Measurements from ENCODE around the gene PCDHA1.

PCDHA1 gene

GRCh38 chr5:140926443-140927227 is 140.7 kb downstream of the PCDHA1 start:
- DNase-seq, result peak in 1 of 2 donors; percentile 6

GRCh38 chr5:140927228-140927573 is 141.3 kb downstream of the PCDHA1 start:
- DNase-seq, result no peak

- no peak for DNase-seq
Observed at GRCh38 chr5:140934964-140935606, 149.1 kb downstream of the PCDHA1 start.

- DNase-seq, result no peak
Observed at GRCh38 chr5:140946578-140946977, 160.6 kb downstream of the PCDHA1 start.

- no peak for DNase-seq
Observed at GRCh38 chr5:140951636-140952035, 165.7 kb downstream of the PCDHA1 start.

- DNase-seq, result no peak
Observed at GRCh38 chr5:140953234-140953633, 167.3 kb downstream of the PCDHA1 start.

GRCh38 chr5:140962190-140962589 is 176.2 kb downstream of the PCDHA1 start:
- no peak for DNase-seq

GRCh38 chr5:140964356-140964755 is 178.4 kb downstream of the PCDHA1 start:
- no peak for DNase-seq

DNA sequence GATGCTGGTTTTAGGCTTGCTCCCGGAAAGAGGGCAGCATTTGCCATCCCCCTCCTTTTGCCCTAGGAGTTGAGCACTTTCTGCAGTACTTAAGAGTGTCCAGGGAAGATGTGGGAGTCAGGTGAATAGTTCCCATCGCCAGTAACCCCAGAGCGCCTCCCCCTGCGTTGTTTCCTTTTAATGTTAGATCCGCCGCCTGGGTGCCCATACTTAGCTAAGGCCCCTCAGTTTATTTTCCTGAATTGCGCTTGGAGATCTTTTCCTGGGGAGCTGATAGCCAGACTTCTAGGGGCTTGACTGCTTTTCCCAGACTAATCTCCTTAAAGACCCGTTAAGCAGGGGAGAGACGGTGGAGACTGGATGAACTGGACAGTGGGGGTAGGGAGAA is 180.0 kb downstream of the PCDHA1 start:
- no peak for DNase-seq

DNA sequence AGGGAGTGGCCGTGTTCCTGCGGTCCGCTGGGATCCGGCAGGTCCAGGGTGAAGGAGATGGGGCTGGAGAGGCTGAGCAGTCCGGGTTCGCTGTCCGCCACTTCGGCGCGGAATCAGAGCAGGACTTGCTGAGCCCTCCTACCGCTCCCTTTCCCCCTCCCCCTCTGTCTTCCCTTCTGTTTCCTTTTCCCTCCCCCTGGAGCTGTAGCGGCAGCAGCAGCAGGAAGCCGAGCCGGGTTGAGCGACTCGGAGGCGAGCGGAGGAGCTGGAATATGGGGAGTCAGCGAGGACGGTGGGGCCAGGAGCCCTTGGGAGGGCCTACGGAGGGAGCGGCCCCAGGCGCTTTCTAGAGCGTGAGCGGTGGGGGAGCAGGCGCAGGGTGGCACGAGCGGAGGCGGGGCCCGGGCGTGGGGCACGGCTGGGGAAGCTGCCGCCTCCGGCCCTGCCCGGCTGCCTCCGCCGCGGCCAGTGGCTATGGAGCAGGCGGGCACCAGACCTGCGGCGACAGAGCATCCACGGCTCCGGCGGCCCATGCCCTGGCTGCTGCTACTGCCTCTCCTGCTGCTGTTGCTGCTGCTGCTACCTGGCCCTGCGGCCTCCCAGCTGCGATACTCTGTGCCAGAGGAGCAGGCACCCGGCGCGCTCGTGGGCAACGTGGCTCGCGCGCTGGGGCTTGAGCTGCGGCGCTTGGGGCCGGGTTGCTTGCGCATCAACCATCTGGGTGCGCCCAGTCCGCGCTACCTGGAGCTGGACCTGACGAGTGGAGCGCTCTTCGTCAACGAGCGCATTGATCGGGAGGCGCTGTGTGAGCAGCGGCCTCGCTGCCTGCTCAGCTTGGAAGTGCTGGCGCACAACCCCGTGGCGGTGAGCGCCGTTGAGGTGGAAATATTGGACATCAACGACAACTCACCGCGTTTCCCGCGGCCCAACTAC is 180.6 kb downstream of the PCDHA1 start, which contains the start of gene PCDHAC2:
Gene PCDHAC2, plus strand, starts transcription at position 184 of the 933 bp plus-strand sequence. Its CDS starts 291 bp downstream, at position 475.
- no peak for DNase-seq

DNA sequence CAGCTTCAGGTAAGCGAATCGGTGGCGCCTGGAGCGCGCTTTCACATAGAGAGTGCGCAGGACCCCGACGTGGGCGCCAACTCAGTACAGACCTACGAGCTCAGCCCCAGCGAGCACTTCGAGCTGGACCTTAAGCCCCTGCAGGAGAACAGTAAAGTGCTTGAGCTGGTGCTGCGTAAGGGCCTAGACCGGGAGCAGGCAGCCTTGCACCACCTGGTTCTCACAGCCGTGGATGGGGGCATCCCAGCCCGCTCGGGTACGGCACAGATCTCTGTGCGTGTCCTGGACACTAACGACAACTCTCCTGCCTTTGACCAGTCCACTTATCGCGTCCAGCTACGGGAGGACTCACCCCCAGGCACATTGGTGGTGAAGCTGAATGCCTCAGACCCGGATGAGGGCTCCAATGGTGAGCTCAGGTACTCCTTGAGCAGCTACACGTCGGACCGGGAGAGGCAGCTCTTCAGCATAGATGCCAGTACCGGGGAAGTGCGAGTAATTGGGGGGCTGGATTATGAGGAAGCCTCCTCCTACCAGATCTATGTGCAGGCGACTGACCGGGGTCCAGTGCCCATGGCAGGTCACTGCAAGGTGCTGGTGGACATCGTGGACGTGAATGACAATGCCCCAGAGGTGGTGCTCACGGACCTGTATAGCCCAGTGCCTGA is 181.4 kb downstream of the PCDHA1 start:
- DNase-seq, result no peak

DNA sequence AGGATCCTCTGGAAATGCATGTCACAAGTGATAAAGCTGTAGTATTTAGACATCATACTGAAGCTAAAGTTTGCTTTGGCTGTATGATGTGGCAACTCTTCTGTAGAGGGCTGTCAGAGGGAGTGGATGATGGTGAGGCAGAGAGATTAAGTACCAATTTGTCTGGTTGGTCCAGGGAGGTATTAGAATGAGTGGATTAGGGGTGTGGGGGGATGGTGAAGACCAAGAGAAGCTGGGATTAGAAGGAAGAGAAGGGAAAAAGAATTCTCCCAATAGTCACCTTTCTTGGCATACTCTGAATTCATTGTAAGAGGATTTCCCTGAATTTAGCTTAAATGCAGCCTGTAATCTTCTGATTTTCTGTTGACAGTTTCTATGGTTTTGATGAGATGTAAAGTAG is 183.9 kb downstream of the PCDHA1 start:
- DNase-seq, result no peak

- no peak for DNase-seq
Observed at GRCh38 chr5:140973550-140973949, 187.6 kb downstream of the PCDHA1 start.

- no peak for DNase-seq
Observed at GRCh38 chr5:140977003-140977402, 191.1 kb downstream of the PCDHA1 start.

DNA sequence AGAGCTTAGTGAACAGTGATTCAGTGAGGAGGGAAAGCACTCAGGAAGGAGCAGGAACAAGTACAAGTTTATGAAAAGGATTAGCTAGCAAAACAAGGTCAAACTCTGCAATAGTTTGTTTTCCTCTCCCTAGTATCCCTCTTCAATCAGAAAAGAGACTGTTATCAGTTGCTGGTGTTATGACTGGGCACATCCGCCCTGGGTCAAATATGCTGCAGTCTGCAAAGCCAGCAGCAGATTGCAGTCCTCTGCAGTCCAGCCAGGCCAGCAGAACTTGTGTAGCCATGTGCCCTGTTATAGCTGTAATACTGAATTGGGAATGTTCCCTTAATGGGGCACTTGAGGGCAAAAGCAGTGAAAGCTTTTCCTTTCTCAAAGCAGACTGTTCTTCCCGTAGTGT is 192.3 kb downstream of the PCDHA1 start:
- no peak for DNase-seq

- DNase-seq, result no peak
Observed at GRCh38 chr5:140978983-140979382, 193.0 kb downstream of the PCDHA1 start.

DNA sequence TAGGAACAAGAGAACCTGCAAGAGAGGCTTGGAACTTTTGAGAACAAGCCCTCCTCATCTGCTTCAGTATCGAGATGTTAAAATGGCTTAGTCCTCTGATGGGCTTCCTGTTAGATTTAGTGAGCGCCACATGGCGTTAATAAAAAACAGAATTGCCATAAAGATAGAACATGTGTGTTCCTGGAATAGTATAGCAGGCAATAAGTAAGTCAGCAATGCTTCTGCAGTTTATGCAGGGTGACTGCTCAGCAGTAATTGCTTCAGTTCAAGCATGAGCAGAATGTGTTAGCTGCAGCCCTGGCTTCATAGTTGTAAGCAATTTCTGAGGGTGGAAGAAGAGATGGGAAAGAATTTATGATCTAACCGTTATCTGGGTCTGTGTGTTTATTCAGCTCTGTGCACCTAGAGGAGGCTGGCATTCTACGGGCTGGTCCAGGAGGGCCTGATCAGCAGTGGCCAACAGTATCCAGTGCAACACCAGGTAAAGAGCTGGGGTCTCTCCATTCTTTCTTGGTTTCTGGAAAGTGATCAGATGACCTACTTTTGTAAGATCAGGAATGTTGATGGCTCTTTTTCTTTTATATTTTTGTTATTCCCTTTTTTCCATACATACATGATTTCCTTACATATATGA is 196.3 kb downstream of the PCDHA1 start:
- no peak for DNase-seq

DNA sequence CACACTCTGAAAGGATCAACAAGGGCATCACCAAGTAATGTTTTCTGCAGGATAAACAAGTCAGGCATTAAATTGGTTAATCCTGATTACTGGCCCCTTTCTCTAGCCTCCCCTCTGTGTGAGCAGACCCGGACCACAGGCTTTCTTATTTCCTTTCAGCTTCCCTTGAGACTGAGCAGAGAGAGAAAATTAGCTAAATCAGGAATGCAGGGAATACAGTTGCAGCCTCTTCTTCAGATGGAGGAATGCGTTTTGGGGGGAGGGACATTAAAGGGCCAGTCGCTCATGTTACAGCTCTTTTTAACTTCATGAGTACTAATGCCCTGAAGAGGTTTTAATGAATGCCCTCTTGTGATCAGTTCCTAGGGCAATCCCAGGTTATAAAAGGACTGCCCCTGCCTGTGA is 200.2 kb downstream of the PCDHA1 start:
- DNase-seq, result no peak

- DNase-seq, result no peak
Observed at GRCh38 chr5:140988100-140988499, 202.2 kb downstream of the PCDHA1 start.

GRCh38 chr5:140988608-140989007 is 202.7 kb downstream of the PCDHA1 start:
- no peak for DNase-seq

DNA sequence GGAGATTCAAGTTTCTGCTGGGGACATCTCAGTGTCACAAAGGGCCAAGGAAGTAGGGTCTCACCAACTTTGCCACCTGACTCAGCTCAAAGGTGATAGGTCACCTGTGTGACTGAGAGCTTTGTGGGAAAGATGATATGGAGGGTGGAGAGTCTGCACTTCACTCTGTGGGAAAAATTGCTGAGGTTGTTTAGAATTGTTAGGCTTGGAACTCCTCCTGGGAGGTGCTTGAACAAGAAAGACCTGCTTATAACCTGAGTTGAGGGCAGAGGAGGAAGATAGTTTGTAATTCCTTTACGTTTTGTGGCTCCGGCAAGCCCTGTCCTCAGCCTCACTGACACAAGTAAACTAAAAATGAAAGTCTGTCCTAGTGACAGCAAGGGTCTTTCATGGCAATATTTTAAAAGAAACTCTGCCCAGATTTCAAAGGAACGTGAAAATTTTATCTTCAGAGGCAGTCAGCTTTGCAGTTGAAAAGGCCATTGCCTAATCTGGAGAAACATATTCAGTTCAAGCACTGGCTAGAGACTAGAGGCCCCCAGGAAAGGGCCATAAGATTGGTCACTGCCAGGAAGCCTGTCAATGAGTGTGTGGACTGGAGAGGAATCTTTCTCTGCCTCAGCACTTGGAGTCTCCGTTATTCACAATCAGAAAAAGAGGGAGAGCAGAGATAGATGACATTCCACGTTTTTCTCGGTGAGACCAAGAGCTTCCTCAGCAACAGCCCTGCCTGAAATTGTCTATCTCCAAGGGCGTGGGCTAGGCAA is 203.5 kb downstream of the PCDHA1 start:
- no peak for DNase-seq

- no peak for DNase-seq
Observed at GRCh38 chr5:140992828-140993227, 206.9 kb downstream of the PCDHA1 start.

Data from activated CD4-positive, alpha-beta T cell treated with anti-CD3 and anti-CD28 coated beads for 4 hours (primary cell).